K562 (cell line): ENCODE results near the gene PPP1R12B.
"Not testable (repeated sequence)": the region's sequence is repeated elsewhere in the genome, so short reads cannot be mapped to it uniquely, and the experiment has no call there.

Experiments
- TBL1XR1 ChIP-seq, 2 experiments: IDR thresholded peaks; 2 replicates each; pipeline ENCODE4 v1.6.1; 2012; ENCODE audit warnings: improper control_type of control experiment in 2 of 2, low read length in 2 of 2, mild to moderate bottlenecking in 1 of 2
- ZBTB8A ChIP-seq: fragments of 450-650 bp; IDR thresholded peaks from 2 replicates; pipeline ENCODE4 v1.6.1; 2018; ENCODE audit warnings: mild to moderate bottlenecking, moderate library complexity; ENCODE audit not compliant: partially characterized antibody
- ZNF431 ChIP-seq: sonication (generic); formaldehyde crosslinking; IDR thresholded peaks from 2 replicates; pipeline ENCODE4 v1.8.0; 2022; ENCODE audit warnings: mild to moderate bottlenecking, missing genetic modification reagents
- ZZZ3 ChIP-seq: fragments of 450-650 bp; IDR thresholded peaks from 2 replicates; pipeline ENCODE4 v1.6.1; 2016; ENCODE audit warnings: antibody characterized with exemption, mild to moderate bottlenecking, moderate library complexity
- TF ChIP-seq, protein P1 (sequence below): sonication (generic); formaldehyde crosslinking; IDR thresholded peaks from 2 replicates; pipeline ENCODE4 v1.8.1; 2023; ENCODE audit warnings: mild to moderate bottlenecking, missing genetic modification reagents

DNA sequence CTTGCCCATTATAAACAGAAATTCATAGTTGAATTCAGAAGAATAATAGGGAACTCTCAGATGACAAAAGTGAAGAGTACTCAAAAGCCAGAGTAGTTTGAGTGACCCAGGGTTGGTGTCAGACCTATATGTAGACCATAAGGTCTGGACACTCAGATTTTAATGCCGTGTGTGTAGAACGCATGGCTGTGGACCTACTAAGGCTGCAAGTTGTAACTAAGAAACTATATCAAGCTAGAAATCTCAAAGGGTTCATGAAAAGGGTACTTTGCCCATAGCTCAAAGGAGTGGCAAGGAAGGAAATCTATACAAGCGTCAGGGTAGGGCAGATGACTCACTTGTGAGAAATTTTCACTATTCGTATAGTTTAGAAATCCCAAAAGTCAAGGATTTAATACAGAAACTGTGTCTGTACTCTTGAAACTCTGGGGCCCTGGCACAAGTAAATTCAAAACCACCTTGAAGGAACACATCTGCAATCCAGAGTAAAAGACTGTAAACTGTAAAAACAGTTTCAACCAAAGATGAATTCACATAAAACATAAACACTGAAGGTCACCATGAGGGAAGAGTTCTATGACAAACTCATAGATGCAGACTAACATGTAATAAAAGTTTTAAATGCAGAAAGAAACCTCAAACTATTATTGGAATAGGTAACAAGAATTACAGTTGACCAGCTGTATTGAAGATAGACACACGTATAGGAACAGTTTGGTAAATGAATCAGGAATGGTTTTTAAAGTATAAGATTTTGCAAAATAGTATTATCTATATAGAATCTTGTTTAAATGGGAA, 108.1 kb downstream of the PPP1R12B start:
- TF ChIP-seq ZNF431 (CRISPR knock-in tag); ZBTB8A; ZZZ3; TBL1XR1 (IDR thresholded peaks at IDR 0.05; ENCODE audit: low read length in 2 of 2): not testable (repeated sequence)
- TF ChIP-seq, protein P1, sequence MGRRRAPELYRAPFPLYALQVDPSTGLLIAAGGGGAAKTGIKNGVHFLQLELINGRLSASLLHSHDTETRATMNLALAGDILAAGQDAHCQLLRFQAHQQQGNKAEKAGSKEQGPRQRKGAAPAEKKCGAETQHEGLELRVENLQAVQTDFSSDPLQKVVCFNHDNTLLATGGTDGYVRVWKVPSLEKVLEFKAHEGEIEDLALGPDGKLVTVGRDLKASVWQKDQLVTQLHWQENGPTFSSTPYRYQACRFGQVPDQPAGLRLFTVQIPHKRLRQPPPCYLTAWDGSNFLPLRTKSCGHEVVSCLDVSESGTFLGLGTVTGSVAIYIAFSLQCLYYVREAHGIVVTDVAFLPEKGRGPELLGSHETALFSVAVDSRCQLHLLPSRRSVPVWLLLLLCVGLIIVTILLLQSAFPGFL (CRISPR knock-in tag): not testable (repeated sequence)
